GM19240 (cell line): Measurements from ENCODE around the gene UBC.
"Not testable (repeated sequence)": the region's sequence is repeated elsewhere in the genome, so short reads cannot be mapped to it uniquely, and the experiment has no call there.

Experiments used
- DNase-seq: peaks from one replicate; pipeline ENCODE4 v3.0.0; 2011; ENCODE audit warnings: low spot score; ENCODE audit not compliant: insufficient read length

UBC gene

GRCh38 chr12:124931528-124931927 is 17.1 kb upstream of the UBC start:
- not testable (repeated sequence) for DNase-seq

DNA sequence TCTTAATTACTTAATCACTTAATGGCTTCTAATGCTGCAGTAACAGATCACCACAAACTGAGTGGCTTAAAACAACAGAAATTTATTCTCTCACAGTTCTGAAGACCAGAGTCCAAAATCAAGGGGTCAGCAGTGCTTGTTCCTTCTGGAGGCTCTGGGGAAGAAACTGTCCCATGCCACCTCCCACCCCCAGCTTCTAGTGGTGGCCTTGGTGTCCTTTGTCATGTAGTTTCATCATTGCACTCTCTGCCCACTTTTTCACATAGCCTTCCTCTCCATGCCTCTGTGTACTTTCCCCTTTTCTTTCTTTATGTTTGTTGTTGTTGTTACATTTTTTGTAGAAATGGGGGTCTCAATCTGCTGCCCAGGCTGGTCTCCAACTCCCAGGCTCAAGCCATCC is 16.1 kb upstream of the UBC start:
- DNase-seq: no peak

- no peak for DNase-seq
Observed at GRCh38 chr12:124929649-124930419, 15.4 kb upstream of the UBC start.

- no peak for DNase-seq
Observed at GRCh38 chr12:124928912-124929530, 14.6 kb upstream of the UBC start.

- DNase-seq: no peak
Observed at GRCh38 chr12:124928095-124928911, 13.9 kb upstream of the UBC start.

- DNase-seq: no peak
Observed at GRCh38 chr12:124927201-124928094, 13.0 kb upstream of the UBC start.

DNA sequence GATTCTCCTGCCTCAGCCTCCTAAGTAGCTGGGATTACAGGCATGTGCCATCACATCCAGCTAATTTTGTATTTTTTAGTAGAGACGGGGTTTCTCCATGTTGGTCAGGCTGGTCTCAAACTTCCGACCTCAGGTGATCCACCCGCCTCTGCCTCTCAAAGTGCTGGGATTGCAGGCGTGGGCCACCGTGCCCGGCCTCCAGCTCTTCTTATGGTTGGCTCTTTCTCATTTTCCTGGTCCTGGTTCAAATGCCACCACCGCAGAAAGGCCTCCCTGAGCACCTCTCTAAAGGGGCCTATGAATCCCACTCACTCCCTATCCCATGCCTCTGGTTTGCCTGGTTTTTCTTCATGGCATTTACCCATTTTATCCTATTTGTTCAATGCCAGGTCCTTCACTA is 11.3 kb upstream of the UBC start:
- not testable (repeated sequence) for DNase-seq

DNA sequence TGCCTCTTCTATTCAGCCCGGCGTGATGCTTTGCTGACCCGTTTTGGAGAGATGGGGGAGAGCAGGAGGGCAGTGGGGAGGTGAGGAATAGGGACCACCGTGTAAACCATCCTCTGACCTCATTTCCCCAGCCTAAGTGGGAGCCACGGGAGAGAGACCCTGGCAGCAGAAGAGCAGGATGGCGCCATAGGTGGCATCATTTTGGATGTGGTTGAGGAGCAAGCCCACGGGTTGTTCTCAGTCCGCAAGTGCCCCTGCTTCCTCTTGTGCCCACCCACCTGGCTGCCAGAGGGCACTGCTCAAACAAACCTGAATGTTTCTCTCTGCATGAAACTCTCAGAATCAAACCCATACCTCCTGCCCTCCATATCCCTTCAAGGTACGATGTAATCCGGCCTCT is 10.7 kb upstream of the UBC start:
- DNase-seq: no peak

- no peak for DNase-seq
Observed at GRCh38 chr12:124923905-124924734, 9.7 kb upstream of the UBC start.

DNA sequence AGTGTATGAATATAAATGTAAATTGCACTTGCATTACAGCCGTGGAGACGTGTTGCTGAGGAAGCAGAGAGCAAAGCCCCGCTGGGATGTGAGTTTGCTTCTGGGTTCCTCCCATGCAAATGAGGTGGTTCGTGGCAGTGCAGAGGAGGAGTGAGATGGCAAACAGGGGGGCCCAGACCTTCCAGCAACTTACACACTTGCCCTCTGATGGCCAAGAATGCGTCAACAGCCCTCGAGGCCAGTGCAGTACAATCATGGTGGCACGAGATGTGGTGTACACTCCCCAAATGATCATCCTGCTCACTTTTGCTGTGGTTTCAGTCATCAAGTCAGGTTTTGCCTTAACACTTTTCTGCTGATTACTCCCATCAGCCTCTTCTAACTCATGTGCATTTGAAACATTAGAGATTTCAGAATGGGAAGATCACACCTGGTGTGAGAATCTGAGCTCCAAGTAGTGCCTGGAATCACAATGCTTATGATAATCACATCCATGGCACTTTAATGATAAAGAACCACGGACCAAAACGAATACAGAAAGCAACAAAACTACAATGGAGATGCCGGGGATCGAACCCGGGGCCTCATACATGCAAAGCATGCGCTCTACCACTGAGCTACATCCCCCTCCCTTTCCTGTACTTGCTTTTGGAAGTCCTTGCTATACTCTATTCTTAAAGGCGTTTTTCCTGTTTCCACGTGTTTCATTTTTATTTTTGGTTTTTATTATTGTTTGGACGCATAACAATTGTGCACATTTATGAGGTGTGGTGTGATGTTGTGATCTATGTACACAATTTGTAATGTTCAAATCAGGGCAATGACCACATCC is 7.0 kb upstream of the UBC start:
- peak; percentile 29 for DNase-seq

DNA sequence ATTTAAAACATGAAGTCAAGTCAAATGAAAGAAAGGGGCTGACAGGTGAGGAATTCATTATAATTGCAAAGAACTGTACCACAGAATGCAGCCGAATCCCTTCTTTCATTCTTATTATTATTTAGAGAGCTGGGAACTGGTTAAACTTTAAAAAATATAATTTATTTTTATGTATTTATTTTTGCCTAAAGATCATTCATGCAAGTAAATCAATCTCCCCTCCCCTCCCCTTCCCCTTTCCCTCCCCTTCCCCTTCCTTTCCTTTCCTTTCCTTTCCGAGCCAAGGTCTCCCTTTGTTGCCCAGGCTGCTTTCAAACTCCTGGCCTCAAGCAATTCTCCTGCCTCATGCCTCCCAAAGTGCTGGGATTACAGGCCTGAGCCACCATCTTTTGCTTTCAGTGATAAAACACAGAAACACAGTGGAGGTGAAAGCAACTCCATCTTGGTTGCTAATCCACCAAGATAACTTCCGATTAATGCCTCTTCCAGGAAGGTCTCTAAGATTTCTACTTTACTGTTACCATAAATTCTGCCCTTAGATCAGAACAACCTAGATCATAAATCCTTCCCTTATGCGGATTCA is 6.0 kb upstream of the UBC start:
- no peak for DNase-seq

- no peak for DNase-seq
Observed at GRCh38 chr12:124919521-124920352, 5.3 kb upstream of the UBC start.

- DNase-seq: not testable (repeated sequence)
Observed at GRCh38 chr12:124918622-124918988, 4.2 kb upstream of the UBC start.

- no peak for DNase-seq
Observed at GRCh38 chr12:124917841-124918621, 3.6 kb upstream of the UBC start.

- DNase-seq: peak; percentile 31
Observed at GRCh38 chr12:124917135-124917840, 2.8 kb upstream of the UBC start.

- no peak for DNase-seq
Observed at GRCh38 chr12:124916374-124917134, 2.1 kb upstream of the UBC start.
